Ovary (tissue), 9 donors: ENCODE measurements around the gene AAK1. TPM values are rescaled to one million over a fixed set of nuclear protein-coding genes. Genes with fewer than 3 reads are reported as not detected.

Source experiments
- DNase-seq, 5 donors: peaks; one replicate each; pipeline ENCODE4 v3.0.0-alpha.2; 2019 to 2020
- H3K27ac ChIP-seq, 2 donors: fragments of 200-600 bp; one replicate each; pipeline versions ENCODE4 v1.5.1 to v1.8.0; 2019 to 2022
- H3K27me3 ChIP-seq: fragments of 200-600 bp; one replicate; pipeline ENCODE4 v1.8.0; 2022
- H3K36me3 ChIP-seq: fragments of 200-600 bp; sonication (generic); one replicate; pipeline ENCODE4 v1.5.1; 2019
- H3K4me1 ChIP-seq: one replicate; pipeline ENCODE4 v1.8.1; 2013; ENCODE audit warnings: mild to moderate bottlenecking, moderate library complexity; ENCODE audit not compliant: insufficient read depth
- H3K4me3 ChIP-seq: fragments of 200-600 bp; sonication (generic); one replicate; pipeline ENCODE4 v1.5.1; 2017
- H3K9me3 ChIP-seq, 2 donors: fragments of 200-600 bp in 1 of 2; sonication (generic) in 1 of 2; one replicate each; pipeline versions ENCODE4 v1.5.1 to v1.8.1; 2013 to 2019; ENCODE audit warnings: mild to moderate bottlenecking in 1 of 2, moderate library complexity in 1 of 2
- EP300 ChIP-seq: sonication (generic); formaldehyde crosslinking; IDR thresholded peaks from one replicate; pipeline ENCODE4 v1.6.1; 2017; ENCODE audit warnings: antibody characterized with exemption
- POLR2A ChIP-seq: fragments of 450-650 bp; IDR thresholded peaks from one replicate; pipeline ENCODE4 v1.6.1; 2017; ENCODE audit warnings: antibody characterized with exemption, mild to moderate bottlenecking, moderate library complexity
- WGBS, 3 donors: extraction: QIAGEN DNeasy Blood & Tissue Kit in 1 of 3; methylation state at CpG; one replicate each; pipeline versions ENCODE4 v1.1.5 to v1.1.7; 2013 to 2017; 5-methylcytosine and 5-hydroxymethylcytosine counted together
- intact Hi-C, 4 donors: fragments of 100-400 bp; cut with DNase I; formaldehyde crosslinking; loops; one replicate each; pipeline versions ENCODE4 v1.11.0 to v1.15.1; 2022 to 2023
- polyA plus RNA-seq, 2 donors: library from polyadenylated mRNA; stranded (reverse); fragments of 200-250 nt in 1 of 2; fragments of 350-450 nt in 1 of 2; fragmentation: Illumina TruSeq in 1 of 2; extraction: RNeasy Lipid Tissue Mini Kit (QIAGEN cat#74804) in 1 of 2; gene quantifications; one replicate each; pipeline ENCODE4 v1.2.3, GENCODE V29; 2013 to 2014
- total RNA-seq, 7 donors: library from RNA; depleted of rRNA in 2 of 7; stranded (reverse); fragments of >200 nt in 2 of 7; fragmentation: NEBNext Ultra II Directional in 3 of 7; extraction: Animal tissue kit (Norgen Biotek cat#: 25700) in 3 of 7; gene quantifications; one replicate each; pipeline versions ENCODE4 v1.1.0 to v1.2.4, GENCODE V29; 2016 to 2023
- TF ChIP-seq, protein P1 (sequence below), 3 donors: fragments of 450-650 bp in 2 of 3; fragments of 200-600 bp in 1 of 3; IDR thresholded peaks; one replicate each; pipeline versions ENCODE4 v1.5.1 to v1.8.0; 2016 to 2022; ENCODE audit warnings: antibody characterized with exemption in 3 of 3, mild to moderate bottlenecking in 1 of 3
- donor health status: DM: no; HTN: no; CAD: no; lungs with moderate emphysema.
- donor health status: DM: no; HTN: no; CAD: no.
- donor health status: Bipolar disorder and iron deficiency.
- donor health status: DM: yes; HTN: yes; CAD: no.
- donor health status: DM: no; HTN: no; CAD: no.
- donor health status: DM: yes; HTN: yes; CAD: no.

AAK1 gene
- total and polyA plus RNA-seq, 9 donors, result 7.4 to 53.6 (median 34.3) TPM

DNA sequence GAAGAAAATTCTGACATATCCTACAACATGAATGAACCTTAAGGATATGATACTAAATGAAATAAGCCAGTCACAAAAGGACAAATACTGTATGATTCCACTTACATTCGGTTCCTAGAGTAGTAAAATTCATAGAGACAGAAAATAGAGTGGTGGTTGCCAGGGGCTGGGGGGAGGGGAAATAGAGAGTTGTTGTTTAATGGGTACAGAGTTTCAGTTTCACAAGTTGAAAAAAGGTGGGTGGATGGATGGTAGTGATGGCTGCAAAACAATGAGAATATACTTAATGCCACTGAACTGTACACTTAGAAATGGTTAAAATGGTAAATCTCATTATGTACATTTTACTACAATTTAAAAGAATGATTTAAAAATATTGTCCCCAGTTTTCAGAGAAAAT is 153.1 kb downstream of the AAK1 start:
- no peak overlapping the region for H3K27ac ChIP-seq
- no peaks in the 10 kb centered on the region for H3K9me3 ChIP-seq
- 85 to 94% (median 86%) methylated on average over 1 of the region's 1 CpG for WGBS, 3 donors
- TF ChIP-seq EP300, result no peak
- TF ChIP-seq POLR2A, result no peak
- TF ChIP-seq, protein P1, sequence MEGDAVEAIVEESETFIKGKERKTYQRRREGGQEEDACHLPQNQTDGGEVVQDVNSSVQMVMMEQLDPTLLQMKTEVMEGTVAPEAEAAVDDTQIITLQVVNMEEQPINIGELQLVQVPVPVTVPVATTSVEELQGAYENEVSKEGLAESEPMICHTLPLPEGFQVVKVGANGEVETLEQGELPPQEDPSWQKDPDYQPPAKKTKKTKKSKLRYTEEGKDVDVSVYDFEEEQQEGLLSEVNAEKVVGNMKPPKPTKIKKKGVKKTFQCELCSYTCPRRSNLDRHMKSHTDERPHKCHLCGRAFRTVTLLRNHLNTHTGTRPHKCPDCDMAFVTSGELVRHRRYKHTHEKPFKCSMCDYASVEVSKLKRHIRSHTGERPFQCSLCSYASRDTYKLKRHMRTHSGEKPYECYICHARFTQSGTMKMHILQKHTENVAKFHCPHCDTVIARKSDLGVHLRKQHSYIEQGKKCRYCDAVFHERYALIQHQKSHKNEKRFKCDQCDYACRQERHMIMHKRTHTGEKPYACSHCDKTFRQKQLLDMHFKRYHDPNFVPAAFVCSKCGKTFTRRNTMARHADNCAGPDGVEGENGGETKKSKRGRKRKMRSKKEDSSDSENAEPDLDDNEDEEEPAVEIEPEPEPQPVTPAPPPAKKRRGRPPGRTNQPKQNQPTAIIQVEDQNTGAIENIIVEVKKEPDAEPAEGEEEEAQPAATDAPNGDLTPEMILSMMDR (IDR thresholded peaks at IDR 0.05), result no peak
- intact Hi-C loops, result no loop called here
- no peaks in the 10 kb centered on the region for H3K27me3 ChIP-seq
- H3K4me3 ChIP-seq, result no peak overlapping the region
- no peak for DNase-seq
- H3K4me1 ChIP-seq, result peaks cover 4% of the 10 kb centered on the region
- no peaks in the 10 kb centered on the region for H3K36me3 ChIP-seq

DNA sequence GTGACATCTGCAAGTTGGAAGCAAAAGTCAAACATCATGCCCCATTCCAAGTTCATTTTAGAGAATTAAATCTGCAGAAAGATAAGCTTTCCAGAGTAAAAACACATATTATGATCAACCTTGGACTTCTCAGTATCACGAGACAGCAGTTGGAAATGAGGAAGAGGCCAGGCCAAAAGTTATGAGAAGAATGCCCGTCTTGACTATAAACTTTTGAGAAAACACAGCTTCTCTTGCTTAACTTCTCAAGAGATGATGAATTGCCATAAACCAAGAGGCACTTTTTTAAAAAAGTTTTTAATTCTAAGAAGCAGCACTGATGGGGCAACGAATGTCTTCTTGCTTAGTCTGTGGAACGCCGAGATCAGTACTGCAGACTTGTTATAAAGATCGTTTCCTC is 153.7 kb downstream of the AAK1 start:
- no peak for DNase-seq

DNA sequence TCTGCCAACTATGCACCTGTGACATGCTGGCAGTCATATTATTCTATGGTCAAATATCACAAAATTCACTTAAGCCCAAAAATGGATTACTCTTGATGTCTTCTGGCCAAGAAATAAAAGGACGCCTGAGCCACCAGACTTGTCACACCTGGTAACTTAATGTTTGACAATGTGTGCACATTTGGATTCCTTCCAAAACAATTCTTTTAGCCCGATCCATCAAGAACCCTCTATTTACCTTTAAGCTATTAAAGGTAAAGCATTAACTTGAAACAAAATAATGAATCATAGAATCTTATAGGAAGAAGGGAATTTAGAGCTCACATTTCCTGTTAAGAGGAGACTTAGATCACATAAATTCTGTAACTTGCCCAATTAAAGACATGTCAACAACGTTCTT is 159.8 kb downstream of the AAK1 start:
- Histone ChIP-seq H3K4me3 (no peak overlapping the region), H3K36me3 (no peaks in the 10 kb centered on the region), H3K27ac (no peak overlapping the region), H3K27me3 (no peaks in the 10 kb centered on the region), H3K9me3 (no peaks in the 10 kb centered on the region), H3K4me1 (no peaks in the 10 kb centered on the region)
- intact Hi-C loops, result no loop called here
- 74 to 79% (median 78%) methylated on average over 3 of the region's 3 CpGs for WGBS, 3 donors
- TF ChIP-seq POLR2A (no peak), EP300 (no peak)
- TF ChIP-seq, protein P1 (IDR thresholded peaks at IDR 0.05), result no peak
- DNase-seq, result no peak

More for the DNA sequence above, 153.7 kb downstream of the AAK1 start:
- no peaks in the 10 kb centered on the region for H3K9me3 ChIP-seq
- no peaks in the 10 kb centered on the region for H3K27me3 ChIP-seq
- H3K4me3 ChIP-seq, result no peak overlapping the region
- TF ChIP-seq EP300, result no peak
- TF ChIP-seq, protein P1 (IDR thresholded peaks at IDR 0.05), result no peak
- no peaks in the 10 kb centered on the region for H3K36me3 ChIP-seq
- H3K27ac ChIP-seq, result no peak overlapping the region
- 50 to 63% (median 51%) methylated on average over 6 of the region's 6 CpGs for WGBS, 3 donors
- peaks cover 3% of the 10 kb centered on the region for H3K4me1 ChIP-seq
- intact Hi-C loops, result no loop called here

DNA sequence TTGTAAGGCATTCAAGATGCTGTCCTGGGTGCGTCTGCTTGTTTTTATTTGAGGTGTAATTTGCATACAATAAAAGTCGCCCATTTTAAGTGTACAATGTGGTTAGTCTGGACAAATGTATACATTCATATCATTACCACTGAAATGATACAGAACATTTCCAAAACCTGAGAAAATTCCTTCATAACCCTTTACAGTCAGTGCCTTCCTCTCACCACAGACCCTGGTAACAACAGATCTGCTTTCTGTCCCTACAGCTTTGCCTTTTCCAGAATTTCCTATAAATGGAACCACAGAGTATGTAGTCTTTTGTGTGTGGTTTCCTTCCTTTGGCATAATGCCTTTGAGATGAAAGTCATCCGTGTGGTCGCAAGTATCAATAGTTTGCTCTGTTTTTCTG is 160.5 kb downstream of the AAK1 start:
- Histone ChIP-seq H3K9me3 (no peaks in the 10 kb centered on the region), H3K4me3 (no peak overlapping the region), H3K27me3 (no peaks in the 10 kb centered on the region), H3K27ac (no peak overlapping the region), H3K36me3 (no peaks in the 10 kb centered on the region), H3K4me1 (no peaks in the 10 kb centered on the region)
- intact Hi-C loops, result no loop called here
- TF ChIP-seq, protein P1 (IDR thresholded peaks at IDR 0.05), result no peak
- TF ChIP-seq POLR2A, result no peak
- TF ChIP-seq EP300, result no peak
- WGBS, 3 donors, result 86 to 92% (median 87%) methylated on average over 4 of the region's 4 CpGs
- no peak for DNase-seq

DNA sequence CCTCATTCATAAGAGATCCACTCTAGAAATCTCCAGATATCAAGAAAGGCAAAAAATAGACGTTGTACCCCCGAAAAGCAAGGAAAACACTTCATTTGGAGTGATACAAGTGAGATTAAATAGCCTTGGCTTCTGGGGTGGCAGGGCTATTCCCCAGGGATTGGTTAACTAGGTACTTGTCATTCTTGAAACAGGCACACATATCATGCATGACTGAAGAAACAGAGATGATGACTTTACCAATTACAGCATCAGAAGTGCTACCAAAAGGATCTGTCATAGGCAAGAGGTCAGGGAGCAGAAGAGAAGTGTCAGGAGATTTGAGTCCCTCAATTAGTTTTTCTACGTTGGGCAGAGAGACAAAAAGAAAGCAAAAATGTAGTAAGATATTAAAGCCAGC is 161.1 kb downstream of the AAK1 start:
- Histone ChIP-seq H3K9me3 (no peaks in the 10 kb centered on the region), H3K4me3 (no peak overlapping the region), H3K27me3 (no peaks in the 10 kb centered on the region), H3K27ac (no peak overlapping the region), H3K36me3 (no peaks in the 10 kb centered on the region), H3K4me1 (no peaks in the 10 kb centered on the region)
- no peak for DNase-seq
- TF ChIP-seq POLR2A (no peak), EP300 (no peak)
- TF ChIP-seq, protein P1 (IDR thresholded peaks at IDR 0.05), result no peak
- intact Hi-C loops, result no loop called here
- WGBS, 3 donors, result 85 to 91% (median 89%) methylated on average over 3 of the region's 3 CpGs
